ENCODE data around the gene TICAM1. TPM values are rescaled to one million over a fixed set of nuclear protein-coding genes. Genes with fewer than 3 reads are reported as not detected.

The TICAM1 gene
- total and polyA plus RNA-seq, 2 experiments from 2014 or later = 0.32 to 0.38 TPM

DNA sequence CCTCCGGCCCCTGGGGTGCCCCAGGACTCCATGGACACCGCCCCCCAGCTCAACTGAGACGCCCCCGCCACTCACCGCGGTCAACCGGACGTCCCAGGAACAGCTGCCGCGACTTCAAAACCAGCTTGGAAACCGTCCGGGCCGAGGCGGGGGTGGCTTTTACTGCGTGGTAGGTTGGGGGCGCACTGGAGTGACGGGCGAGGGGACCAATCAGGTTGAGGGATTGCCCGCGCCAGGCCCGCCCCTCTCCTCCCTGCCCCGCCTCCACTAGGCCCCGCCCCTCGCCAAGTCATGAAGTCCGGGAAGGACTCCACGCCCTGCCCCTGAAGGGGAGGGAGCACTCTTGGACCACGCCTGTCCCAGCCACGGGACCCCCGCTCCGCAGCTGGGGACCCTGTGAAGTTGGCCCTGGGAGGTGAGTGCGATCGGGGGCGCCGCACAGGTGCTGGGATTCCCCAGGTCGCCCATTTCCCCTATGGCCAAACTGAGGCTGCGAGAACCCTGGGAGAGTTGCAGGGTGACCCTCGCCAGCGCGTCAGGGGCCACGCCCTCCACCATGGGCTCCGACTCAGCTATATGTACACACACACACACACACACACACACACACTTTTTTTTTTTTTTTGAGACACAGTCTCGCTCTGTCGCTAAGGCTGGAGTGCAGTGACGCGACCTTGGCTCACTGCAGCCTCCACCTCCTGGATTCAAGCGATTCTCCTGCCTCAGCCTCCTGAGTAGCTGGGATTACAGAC, 36.2 kb upstream of the TICAM1 start, which contains the start of gene PLIN3:
Gene PLIN3, minus strand, starts transcription at position 134 of the 752 bp plus-strand sequence. CDS start 6,273 bp downstream, outside the sequence.
- TF ChIP-seq POLR2AphosphoS5 (IDR thresholded peaks at IDR 0.05; ENCODE audit: low read depth) (peak; percentile 49; the same call in 1 of the 2 replicates), EZH2phosphoT487 (IDR thresholded peaks at IDR 0.05; ENCODE audit: unreplicated experiment) (no peak), CREB1 (CRISPR knock-in tag; IDR thresholded peaks at IDR 0.05; ENCODE audit: low read depth) (peak; percentile 60; the same call in 1 of the 2 replicates)
- Histone ChIP-seq H4K20me1 (replicated peaks; ENCODE audit: insufficient read depth) (peaks cover 4% of the 10 kb centered on the region; the same call in 1 of the 2 replicates), H3F3A (replicated peaks; ENCODE audit: low read depth) (no peaks in the 10 kb centered on the region), H3K9me2 (ENCODE audit: insufficient read depth) (no peaks in the 10 kb centered on the region), H3K4me3 (peak within 1 kb of the TSS; percentile 97), H3K27ac (ENCODE audit: low read depth) (peak within 1 kb of the TSS; percentile 72; the same call in 1 of the 2 replicates), H3K36me3 (ENCODE audit: insufficient read depth) (no peaks in the 10 kb centered on the region), H3K79me2 (replicated peaks; ENCODE audit: insufficient read depth) (peaks cover 4% of the 10 kb centered on the region; the same call in 1 of the 2 replicates), H3K4me1 (ENCODE audit: insufficient read depth) (peaks cover 7% of the 10 kb centered on the region; the same call in 1 of the 2 replicates), H3K4me2 (peak within 1 kb of the TSS; percentile 99), H2AFZ (peak within 1 kb of the TSS; percentile 95), H3K27me3 (ENCODE audit: insufficient read depth) (no peaks in the 10 kb centered on the region)
- DNase-seq (ENCODE audit: low spot score) (peak; percentile 95), ATAC-seq (peak; percentile 85)
- Mint-ChIP-seq H3K27me3 (ENCODE audit: insufficient read depth, low read depth, poor library complexity) (peaks cover 9% of the 10 kb centered on the region), H3K36me3 (ENCODE audit: low read depth) (no peaks in the 10 kb centered on the region), H3K9me3 (no peaks in the 10 kb centered on the region; the same call in 2 of the 3 replicates), H3K4me3 (peak within 1 kb of the TSS; percentile 80), H3K4me1 (peaks cover 5% of the 10 kb centered on the region; the same call in 2 of the 3 replicates), H3K27ac (0 out of 2 replicates have a peak within 1 kb of the TSS, but pooled peaks have one; percentile 14)

DNA sequence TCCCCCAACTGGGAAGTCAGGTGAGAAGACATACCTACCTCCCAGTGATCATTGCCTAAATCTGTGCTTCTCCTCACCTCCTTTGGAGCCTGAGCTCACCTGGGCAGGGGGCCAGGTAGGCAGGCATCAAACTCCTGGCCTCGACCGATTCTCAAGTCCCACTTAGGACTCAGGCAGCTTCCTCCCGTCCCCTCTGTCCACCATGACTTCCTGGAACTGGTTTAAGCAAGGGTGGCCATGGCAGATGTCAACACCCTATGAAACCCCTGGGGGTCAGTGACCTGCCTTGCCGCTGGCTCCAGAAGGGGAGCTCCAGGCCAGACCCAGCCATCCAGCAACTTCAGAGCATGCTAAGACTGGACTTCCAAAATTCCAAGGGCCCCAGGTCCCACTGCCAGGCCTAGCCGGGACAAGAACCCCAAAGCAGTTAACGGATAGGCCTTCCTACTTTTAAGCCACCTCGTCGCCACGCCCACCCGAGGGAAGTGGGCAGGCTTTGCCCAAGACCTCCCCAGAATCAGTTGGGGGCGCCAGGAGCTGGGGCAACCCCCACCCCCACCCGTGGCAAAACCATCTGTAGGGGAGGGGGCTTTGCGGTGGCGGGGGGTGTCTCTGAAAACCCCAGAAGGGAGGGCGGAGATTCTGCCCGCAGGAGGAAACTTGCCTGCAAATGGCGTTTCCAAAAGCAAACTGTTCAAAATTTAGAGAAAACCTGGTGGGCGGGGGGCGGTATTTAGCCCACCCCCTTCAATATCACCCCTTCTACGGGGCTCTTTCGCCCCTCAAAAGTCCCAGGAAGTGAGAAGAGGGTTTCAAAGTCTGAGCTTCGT, 35.3 kb upstream of the TICAM1 start:
- Histone ChIP-seq H3K4me3 (peak overlapping the region; percentile 97), H3K27me3 (ENCODE audit: insufficient read depth) (no peaks in the 10 kb centered on the region), H3K4me1 (ENCODE audit: insufficient read depth) (peaks cover 7% of the 10 kb centered on the region; the same call in 1 of the 2 replicates), H3K9me2 (ENCODE audit: insufficient read depth) (no peaks in the 10 kb centered on the region), H4K20me1 (replicated peaks; ENCODE audit: insufficient read depth) (peaks cover 4% of the 10 kb centered on the region; the same call in 1 of the 2 replicates), H3K79me2 (replicated peaks; ENCODE audit: insufficient read depth) (peaks cover 4% of the 10 kb centered on the region; the same call in 1 of the 2 replicates), H3K36me3 (ENCODE audit: insufficient read depth) (no peaks in the 10 kb centered on the region), H3K27ac (ENCODE audit: low read depth) (peak overlapping the region; percentile 72; the same call in 1 of the 2 replicates), H2AFZ (peak overlapping the region; percentile 95), H3K4me2 (peak overlapping the region; percentile 99), H3F3A (replicated peaks; ENCODE audit: low read depth) (no peaks in the 10 kb centered on the region)
- peak; percentile 69 for ATAC-seq
- no peaks in the 10 kb centered on the region; the same call in 2 of the 3 replicates for H3K9me3 Mint-ChIP-seq
- peaks cover 5% of the 10 kb centered on the region; the same call in 2 of the 3 replicates for H3K4me1 Mint-ChIP-seq
- peak; percentile 79 for DNase-seq (ENCODE audit: low spot score)
- H3K4me3 Mint-ChIP-seq = peak overlapping the region; percentile 80
- H3K36me3 Mint-ChIP-seq (ENCODE audit: low read depth) = no peaks in the 10 kb centered on the region; the same call in 2 of the 3 replicates
- H3K27ac Mint-ChIP-seq = 0 out of 2 replicates have a peak overlapping the region, but pooled peaks have one; percentile 14
- peaks cover 5% of the 10 kb centered on the region for H3K27me3 Mint-ChIP-seq (ENCODE audit: insufficient read depth, low read depth, poor library complexity)
- no peak for TF ChIP-seq CREB1 (CRISPR knock-in tag; IDR thresholded peaks at IDR 0.05; ENCODE audit: low read depth)
- TF ChIP-seq, protein P1, sequence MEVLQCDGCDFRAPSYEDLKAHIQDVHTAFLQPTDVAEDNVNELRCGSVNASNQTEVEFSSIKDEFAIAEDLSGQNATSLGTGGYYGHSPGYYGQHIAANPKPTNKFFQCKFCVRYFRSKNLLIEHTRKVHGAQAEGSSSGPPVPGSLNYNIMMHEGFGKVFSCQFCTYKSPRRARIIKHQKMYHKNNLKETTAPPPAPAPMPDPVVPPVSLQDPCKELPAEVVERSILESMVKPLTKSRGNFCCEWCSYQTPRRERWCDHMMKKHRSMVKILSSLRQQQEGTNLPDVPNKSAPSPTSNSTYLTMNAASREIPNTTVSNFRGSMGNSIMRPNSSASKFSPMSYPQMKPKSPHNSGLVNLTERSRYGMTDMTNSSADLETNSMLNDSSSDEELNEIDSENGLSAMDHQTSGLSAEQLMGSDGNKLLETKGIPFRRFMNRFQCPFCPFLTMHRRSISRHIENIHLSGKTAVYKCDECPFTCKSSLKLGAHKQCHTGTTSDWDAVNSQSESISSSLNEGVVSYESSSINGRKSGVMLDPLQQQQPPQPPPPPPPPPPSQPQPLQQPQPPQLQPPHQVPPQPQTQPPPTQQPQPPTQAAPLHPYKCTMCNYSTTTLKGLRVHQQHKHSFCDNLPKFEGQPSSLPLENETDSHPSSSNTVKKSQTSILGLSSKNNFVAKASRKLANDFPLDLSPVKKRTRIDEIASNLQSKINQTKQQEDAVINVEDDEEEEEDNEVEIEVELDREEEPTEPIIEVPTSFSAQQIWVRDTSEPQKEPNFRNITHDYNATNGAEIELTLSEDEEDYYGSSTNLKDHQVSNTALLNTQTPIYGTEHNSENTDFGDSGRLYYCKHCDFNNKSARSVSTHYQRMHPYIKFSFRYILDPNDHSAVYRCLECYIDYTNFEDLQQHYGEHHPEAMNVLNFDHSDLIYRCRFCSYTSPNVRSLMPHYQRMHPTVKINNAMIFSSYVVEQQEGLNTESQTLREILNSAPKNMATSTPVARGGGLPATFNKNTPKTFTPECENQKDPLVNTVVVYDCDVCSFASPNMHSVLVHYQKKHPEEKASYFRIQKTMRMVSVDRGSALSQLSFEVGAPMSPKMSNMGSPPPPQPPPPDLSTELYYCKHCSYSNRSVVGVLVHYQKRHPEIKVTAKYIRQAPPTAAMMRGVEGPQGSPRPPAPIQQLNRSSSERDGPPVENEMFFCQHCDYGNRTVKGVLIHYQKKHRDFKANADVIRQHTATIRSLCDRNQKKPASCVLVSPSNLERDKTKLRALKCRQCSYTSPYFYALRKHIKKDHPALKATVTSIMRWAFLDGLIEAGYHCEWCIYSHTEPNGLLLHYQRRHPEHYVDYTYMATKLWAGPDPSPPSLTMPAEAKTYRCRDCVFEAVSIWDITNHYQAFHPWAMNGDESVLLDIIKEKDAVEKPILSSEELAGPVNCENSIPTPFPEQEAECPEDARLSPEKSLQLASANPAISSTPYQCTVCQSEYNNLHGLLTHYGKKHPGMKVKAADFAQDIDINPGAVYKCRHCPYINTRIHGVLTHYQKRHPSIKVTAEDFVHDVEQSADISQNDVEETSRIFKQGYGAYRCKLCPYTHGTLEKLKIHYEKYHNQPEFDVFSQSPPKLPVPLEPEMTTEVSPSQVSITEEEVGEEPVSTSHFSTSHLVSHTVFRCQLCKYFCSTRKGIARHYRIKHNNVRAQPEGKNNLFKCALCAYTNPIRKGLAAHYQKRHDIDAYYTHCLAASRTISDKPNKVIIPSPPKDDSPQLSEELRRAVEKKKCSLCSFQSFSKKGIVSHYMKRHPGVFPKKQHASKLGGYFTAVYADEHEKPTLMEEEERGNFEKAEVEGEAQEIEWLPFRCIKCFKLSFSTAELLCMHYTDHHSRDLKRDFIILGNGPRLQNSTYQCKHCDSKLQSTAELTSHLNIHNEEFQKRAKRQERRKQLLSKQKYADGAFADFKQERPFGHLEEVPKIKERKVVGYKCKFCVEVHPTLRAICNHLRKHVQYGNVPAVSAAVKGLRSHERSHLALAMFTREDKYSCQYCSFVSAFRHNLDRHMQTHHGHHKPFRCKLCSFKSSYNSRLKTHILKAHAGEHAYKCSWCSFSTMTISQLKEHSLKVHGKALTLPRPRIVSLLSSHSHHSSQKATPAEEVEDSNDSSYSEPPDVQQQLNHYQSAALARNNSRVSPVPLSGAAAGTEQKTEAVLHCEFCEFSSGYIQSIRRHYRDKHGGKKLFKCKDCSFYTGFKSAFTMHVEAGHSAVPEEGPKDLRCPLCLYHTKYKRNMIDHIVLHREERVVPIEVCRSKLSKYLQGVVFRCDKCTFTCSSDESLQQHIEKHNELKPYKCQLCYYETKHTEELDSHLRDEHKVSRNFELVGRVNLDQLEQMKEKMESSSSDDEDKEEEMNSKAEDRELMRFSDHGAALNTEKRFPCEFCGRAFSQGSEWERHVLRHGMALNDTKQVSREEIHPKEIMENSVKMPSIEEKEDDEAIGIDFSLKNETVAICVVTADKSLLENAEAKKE (CRISPR knock-in tag; IDR thresholded peaks at IDR 0.05) = no peak
- no peak for TF ChIP-seq POLR2AphosphoS5 (IDR thresholded peaks at IDR 0.05; ENCODE audit: low read depth)
- TF ChIP-seq ZNF331 (CRISPR knock-in tag; IDR thresholded peaks at IDR 0.05; ENCODE audit: low read depth) = no peak
- TF ChIP-seq ZNF114 (CRISPR knock-in tag; IDR thresholded peaks at IDR 0.05) = no peak
- TF ChIP-seq EZH2phosphoT487 (IDR thresholded peaks at IDR 0.05; ENCODE audit: unreplicated experiment) = no peak
- no peak for TF ChIP-seq JUNB (IDR thresholded peaks at IDR 0.05; ENCODE audit: unreplicated experiment)

All from GM23338 (cell line).